ENCODE results near the gene MEI1.

GRCh38 chr22:41772198-41772597 is 72.9 kb downstream of the MEI1 start:
- TF ChIP-seq MAFK (IDR thresholded peaks at IDR 0.05; ENCODE audit: low read length): no peak
- no peak for TF ChIP-seq ZNF76 (CRISPR knock-in tag; IDR thresholded peaks at IDR 0.05; ENCODE audit: borderline replicate concordance)
- no peak for TF ChIP-seq SAFB2 (IDR thresholded peaks at IDR 0.05; ENCODE audit: borderline replicate concordance, low read depth, low read length, severe bottlenecking)
- TF ChIP-seq GABPB1 (CRISPR knock-in tag; IDR thresholded peaks at IDR 0.05): no peak
- no peak for TF ChIP-seq SIN3A (IDR thresholded peaks at IDR 0.05; ENCODE audit: borderline replicate concordance in 2 of 2, control insufficient read depth in 1 of 2, low read depth in 2 of 2, low read length in 2 of 2)
- no peak for TF ChIP-seq BCL6 (CRISPR knock-in tag; IDR thresholded peaks at IDR 0.05)
- TF ChIP-seq BCOR (IDR thresholded peaks at IDR 0.05): no peak
- no peak for TF ChIP-seq ZHX1 (conservative IDR thresholded peaks at IDR 0.05; ENCODE audit: low read length)
- no peak for TF ChIP-seq E2F5 (CRISPR knock-in tag; IDR thresholded peaks at IDR 0.05)
- no peak for TF ChIP-seq BHLHE40 (IDR thresholded peaks at IDR 0.05; ENCODE audit: low read length)
- TF ChIP-seq ZBTB1 (CRISPR knock-in tag; IDR thresholded peaks at IDR 0.05; ENCODE audit: borderline replicate concordance, low read depth): no peak
- TF ChIP-seq ZNF274 (IDR thresholded peaks at IDR 0.05; ENCODE audit: borderline replicate concordance, low read depth, low read length): no peak
- no peak for TF ChIP-seq NCOR1 (IDR thresholded peaks at IDR 0.05)
- no peak for TF ChIP-seq MBD2 (IDR thresholded peaks at IDR 0.05; ENCODE audit: borderline replicate concordance, low read depth)

All from K562 (cell line).